ENCODE results near the gene CAST.

CAST gene

GRCh38 chr5:96679293-96679692 lies 17.1 kb downstream of the CAST start:
- no peak for DNase-seq

GRCh38 chr5:96680759-96681470 lies 18.7 kb downstream of the CAST start:
- no peak for DNase-seq

GRCh38 chr5:96683392-96683791 lies 21.2 kb downstream of the CAST start:
- DNase-seq: no peak

- no peak for DNase-seq
Measured at GRCh38 chr5:96683810-96684209, 21.6 kb downstream of the CAST start.

GRCh38 chr5:96687080-96687479 lies 24.9 kb downstream of the CAST start:
- no peak for DNase-seq

GRCh38 chr5:96687812-96688453 lies 25.8 kb downstream of the CAST start:
- peak; percentile 67 for DNase-seq

- no peak for DNase-seq
Measured at GRCh38 chr5:96690861-96691260, 28.7 kb downstream of the CAST start.

GRCh38 chr5:96691503-96692303 lies 29.5 kb downstream of the CAST start:
- DNase-seq: no peak

GRCh38 chr5:96692441-96692840 lies 30.3 kb downstream of the CAST start:
- DNase-seq: no peak

- no peak for DNase-seq
Measured at GRCh38 chr5:96699186-96699820, 37.1 kb downstream of the CAST start.

- DNase-seq: peak; percentile 58
Measured at GRCh38 chr5:96702503-96703383, 40.6 kb downstream of the CAST start.

- DNase-seq: no peak
Measured at GRCh38 chr5:96703384-96703920, 41.3 kb downstream of the CAST start.

GRCh38 chr5:96703995-96704394 lies 41.8 kb downstream of the CAST start:
- no peak for DNase-seq

GRCh38 chr5:96706433-96707111 lies 44.4 kb downstream of the CAST start:
- no peak for DNase-seq

- DNase-seq: no peak
Measured at GRCh38 chr5:96708600-96708999, 46.4 kb downstream of the CAST start.

GRCh38 chr5:96709152-96709821 lies 47.1 kb downstream of the CAST start:
- no peak for DNase-seq

GRCh38 chr5:96712100-96712746 lies 50.0 kb downstream of the CAST start:
- DNase-seq: no peak

- DNase-seq: no peak
Measured at GRCh38 chr5:96714450-96714849, 52.3 kb downstream of the CAST start.

GRCh38 chr5:96714951-96715451 lies 52.8 kb downstream of the CAST start:
- peak; percentile 40 for DNase-seq

- DNase-seq: no peak
Measured at GRCh38 chr5:96716007-96716406, 53.8 kb downstream of the CAST start.
